ENCODE data around the gene EN2.

EN2 gene

DNA sequence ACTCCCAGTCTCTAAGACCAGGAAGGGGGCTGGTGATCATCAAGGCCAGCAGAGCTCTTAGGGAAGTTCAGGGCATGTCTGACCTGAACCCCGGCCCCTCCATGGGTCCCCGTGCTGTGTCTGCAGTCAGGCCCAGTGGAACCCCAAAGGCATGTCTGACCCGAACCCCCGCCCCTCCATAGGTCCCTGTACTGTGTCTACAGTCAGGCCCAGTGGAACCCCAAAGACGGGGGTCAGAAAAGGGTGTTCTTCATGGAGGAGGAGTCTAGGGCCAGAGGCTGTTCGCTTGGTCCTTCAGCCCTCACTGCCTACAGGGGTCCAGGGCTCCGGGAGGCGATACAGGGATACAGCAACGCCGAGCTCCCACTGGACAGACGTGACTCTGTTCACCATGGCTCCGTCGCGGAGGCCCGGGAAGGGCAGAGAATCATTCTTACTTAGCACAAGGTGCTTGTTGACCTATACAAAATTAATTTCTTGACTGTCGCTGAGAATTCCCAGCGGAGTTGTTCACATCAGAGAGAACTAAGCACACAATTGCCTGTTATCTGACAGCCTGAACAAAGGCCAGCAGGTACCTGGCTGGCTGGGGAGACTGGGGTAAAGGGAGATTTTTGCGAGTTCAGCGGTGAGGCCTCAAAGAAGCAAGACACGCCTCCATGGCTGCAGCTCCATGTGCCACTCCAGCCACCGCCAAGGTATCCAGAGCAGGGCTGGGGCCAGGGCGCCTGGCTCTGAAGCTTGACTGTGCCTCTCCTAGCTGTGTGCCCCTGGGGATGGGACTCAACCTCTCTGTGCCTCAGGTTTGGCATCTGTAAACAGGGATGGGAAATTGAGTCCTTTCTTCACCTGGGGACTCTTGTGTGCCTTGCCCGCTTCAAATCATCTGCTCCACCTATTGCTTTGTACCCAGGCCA, 26.8 kb downstream of the EN2 start:
- TF ChIP-seq, protein P1, sequence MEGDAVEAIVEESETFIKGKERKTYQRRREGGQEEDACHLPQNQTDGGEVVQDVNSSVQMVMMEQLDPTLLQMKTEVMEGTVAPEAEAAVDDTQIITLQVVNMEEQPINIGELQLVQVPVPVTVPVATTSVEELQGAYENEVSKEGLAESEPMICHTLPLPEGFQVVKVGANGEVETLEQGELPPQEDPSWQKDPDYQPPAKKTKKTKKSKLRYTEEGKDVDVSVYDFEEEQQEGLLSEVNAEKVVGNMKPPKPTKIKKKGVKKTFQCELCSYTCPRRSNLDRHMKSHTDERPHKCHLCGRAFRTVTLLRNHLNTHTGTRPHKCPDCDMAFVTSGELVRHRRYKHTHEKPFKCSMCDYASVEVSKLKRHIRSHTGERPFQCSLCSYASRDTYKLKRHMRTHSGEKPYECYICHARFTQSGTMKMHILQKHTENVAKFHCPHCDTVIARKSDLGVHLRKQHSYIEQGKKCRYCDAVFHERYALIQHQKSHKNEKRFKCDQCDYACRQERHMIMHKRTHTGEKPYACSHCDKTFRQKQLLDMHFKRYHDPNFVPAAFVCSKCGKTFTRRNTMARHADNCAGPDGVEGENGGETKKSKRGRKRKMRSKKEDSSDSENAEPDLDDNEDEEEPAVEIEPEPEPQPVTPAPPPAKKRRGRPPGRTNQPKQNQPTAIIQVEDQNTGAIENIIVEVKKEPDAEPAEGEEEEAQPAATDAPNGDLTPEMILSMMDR (conservative IDR thresholded peaks at IDR 0.05; ENCODE audit: low read length): no peak
- H3K4me3 ChIP-seq (ENCODE audit: low read length): no peak overlapping the region
- DNase-seq (ENCODE audit: low read depth): no peak

GRCh38 chr7:155486783-155487508, 29.0 kb downstream of the EN2 start:
- no peak overlapping the region for H3K4me3 ChIP-seq (ENCODE audit: low read length)
- TF ChIP-seq, protein P1 (conservative IDR thresholded peaks at IDR 0.05; ENCODE audit: low read length): no peak
- DNase-seq (ENCODE audit: low read depth): no peak

- TF ChIP-seq, protein P1 (conservative IDR thresholded peaks at IDR 0.05; ENCODE audit: low read length): no peak
- no peak for DNase-seq (ENCODE audit: low read depth)
- no peak overlapping the region for H3K4me3 ChIP-seq (ENCODE audit: low read length)
These were observed 29.9 kb downstream of the EN2 start for GRCh38 chr7:155487509-155488482.

DNA sequence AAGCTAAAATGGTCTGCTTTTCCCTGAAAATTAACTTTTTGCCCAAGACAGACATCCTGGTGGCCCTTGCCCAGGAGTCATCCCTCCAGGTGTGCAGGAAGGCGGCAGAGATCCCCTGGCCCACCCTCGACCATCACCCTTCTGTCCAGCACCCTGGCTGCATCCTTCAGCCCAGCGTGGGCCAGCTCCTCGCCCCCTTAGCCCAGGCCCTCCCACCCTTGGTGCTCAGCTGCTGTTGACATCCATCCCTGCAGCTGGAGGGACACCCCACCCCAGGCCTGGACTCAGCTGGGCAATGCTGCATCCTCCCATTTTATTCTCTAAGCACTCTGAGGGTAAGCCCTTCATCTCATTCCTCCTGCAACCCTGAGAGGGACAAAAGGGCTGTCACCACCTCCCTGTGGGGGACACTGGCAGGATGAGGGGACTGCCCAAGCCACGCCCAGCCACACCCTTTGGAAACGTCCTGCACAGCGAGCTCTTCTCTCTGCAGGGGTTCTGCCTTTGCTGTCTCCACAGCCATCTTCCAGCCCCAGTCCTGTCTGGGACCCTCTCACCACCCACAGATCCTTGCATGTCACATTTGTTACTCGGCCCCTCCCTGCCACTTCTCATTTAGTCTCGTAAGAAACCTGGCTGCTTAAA, 30.7 kb downstream of the EN2 start:
- H3K4me3 ChIP-seq (ENCODE audit: low read length): no peak overlapping the region
- TF ChIP-seq, protein P1 (conservative IDR thresholded peaks at IDR 0.05; ENCODE audit: low read length): no peak
- no peak for DNase-seq (ENCODE audit: low read depth)

- TF ChIP-seq, protein P1 (conservative IDR thresholded peaks at IDR 0.05; ENCODE audit: low read length): no peak
- DNase-seq (ENCODE audit: low read depth): no peak
- no peak overlapping the region for H3K4me3 ChIP-seq (ENCODE audit: low read length)
These were observed 31.4 kb downstream of the EN2 start for GRCh38 chr7:155489158-155489840.
